Endometrial microvascular endothelial cells (primary cell): ENCODE measurements around the gene KCNJ1. TPM values are rescaled to one million over a fixed set of nuclear protein-coding genes. Genes with fewer than 3 reads are reported as not detected.

ENCODE experiments used
- in situ Hi-C: cut with HindIII; loops from 2 replicates; pipeline ENCODE4 v1.10.0; 2017; ENCODE audit warnings: low sequenced_read_pairs, low pct_unique_long_range_greater_than_20kb; ENCODE audit errors: inconsistent ontology term
- total RNA-seq: library from RNA; depleted of rRNA; stranded (reverse); fragments of >200 nt; gene quantifications from one replicate; pipeline ENCODE4 v1.2.3, GENCODE V29; 2015; ENCODE audit errors: inconsistent ontology term

The KCNJ1 gene
- total RNA-seq, 1 donor from 2014 or later: not detected

- in situ Hi-C loops: loop anchor here (5.0 to 25.0 kb wide), 3 partner anchors 129 to 674 kb away; no protein-coding TSS in a partner anchor
These were observed 31.2 kb downstream of the KCNJ1 start for GRCh38 chr11:128835741-128836430.

DNA sequence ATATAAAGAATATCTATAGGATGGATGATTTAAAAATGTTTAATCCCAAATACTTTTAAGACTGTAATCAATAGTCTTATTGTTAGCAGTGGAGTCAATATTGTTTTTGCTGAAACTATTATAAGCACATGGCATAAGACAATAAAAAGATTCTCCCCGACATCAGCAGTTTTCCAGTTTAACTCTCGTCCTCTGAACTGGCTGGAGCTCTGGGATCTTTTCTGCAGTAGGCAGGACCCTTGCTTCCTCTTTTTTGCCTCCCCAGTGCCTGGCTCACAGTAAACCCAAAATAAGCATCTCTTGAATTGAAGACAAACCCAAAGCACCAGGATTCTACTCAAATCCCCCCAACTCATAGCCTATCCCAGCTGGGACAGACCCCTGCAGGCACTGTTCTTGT is 32.9 kb downstream of the KCNJ1 start:
- in situ Hi-C loops: loop anchor here (25.0 kb wide), 2 partner anchors 322 to 672 kb away; no protein-coding TSS in a partner anchor

- in situ Hi-C loops: loop anchor here (25.0 kb wide), 2 partner anchors 320 to 670 kb away; no protein-coding TSS in a partner anchor
These were observed 35.0 kb downstream of the KCNJ1 start for GRCh38 chr11:128832121-128832497.

DNA sequence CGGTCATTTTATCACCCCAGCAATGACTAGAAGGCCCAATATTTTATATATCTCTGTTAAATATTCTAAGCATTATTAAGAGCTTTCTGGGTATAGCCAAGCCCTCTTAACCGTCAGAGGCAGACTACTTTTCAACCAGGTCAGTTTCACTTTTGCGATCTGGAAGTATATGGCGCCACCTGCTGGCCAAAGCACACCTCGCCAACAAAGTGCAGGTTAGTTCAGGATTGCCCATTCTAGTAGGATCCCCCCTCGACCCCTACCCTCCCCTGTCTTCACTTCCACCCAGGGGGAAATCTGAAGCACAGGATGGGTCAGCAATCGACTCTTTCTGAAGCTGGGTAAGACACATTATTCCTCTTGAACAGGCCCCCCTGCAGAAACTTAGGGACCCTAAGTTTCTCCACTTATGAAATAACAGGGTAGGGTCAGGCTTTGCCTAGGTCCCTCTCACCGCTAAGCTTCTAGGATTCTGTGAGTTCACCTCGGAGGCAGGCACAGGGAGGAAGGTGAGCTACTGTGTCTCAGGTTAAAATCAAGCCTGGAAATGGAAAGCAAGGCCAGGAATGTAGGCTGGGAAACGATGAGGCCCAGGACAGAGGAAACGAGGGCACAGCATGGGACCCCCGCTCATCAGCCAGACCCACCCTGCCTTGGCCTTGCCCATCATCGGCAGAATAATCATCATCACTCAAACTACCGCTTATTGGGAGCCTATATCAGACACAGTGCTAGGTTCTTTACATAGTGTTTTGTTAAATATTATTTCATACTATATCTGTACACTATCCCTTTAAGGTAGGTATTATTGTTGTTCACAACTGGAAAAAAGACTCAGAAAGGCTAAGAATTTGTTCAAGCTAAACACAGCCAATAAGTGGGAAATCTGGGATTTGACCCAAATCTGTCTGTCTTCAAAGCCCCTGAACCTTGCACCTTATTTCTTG is 35.6 kb downstream of the KCNJ1 start:
- in situ Hi-C loops: loop anchor here (25.0 kb wide), 2 partner anchors 319 to 669 kb away; no protein-coding TSS in a partner anchor

DNA sequence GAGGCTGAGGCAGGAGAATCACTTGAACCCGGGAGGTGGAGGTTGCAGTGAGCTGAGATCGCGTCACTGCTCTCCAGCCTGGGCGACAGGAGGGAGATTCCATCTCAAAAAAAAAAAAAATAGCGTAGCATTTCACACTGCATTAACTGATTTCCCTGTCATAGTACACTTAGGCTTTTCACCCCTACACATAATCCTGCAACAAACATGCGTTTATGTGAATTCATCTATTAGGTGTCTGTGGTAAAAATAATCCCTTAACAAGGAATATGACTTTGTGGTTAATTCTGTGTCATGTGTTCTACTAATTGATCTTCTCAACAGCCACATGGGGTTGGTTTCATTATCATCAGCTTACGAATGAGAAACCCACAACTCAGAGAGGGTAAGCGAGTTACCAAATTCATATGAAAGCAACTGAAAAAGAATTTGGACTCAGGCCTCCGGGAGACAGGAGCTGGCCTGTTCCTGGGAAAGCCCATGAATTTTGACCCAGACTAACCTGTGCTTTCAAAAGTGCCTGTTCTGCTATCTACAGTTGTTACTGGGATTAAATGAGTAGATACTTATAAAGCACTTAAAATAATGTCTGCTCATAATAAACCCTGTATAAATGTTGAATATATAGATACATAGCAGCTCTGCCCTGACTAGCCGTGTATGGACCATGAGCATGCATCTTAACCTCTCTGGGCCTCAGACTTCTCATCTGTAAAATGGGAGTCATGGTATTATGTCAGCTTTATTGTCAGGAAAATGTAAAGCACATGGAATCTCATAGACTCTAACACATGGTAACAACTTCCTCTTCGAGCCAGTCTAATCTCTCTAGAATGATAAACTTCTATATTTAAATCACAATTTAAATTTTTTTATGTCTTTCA is 36.6 kb downstream of the KCNJ1 start:
- in situ Hi-C loops: loop anchor here (25.0 kb wide), 2 partner anchors 318 to 668 kb away; no protein-coding TSS in a partner anchor

- in situ Hi-C loops: loop anchor here (25.0 kb wide), 2 partner anchors 316 to 666 kb away; no protein-coding TSS in a partner anchor
These were observed 38.7 kb downstream of the KCNJ1 start for GRCh38 chr11:128828350-128828749.

GRCh38 chr11:128827191-128827893 is 39.8 kb downstream of the KCNJ1 start:
- in situ Hi-C loops: loop anchor here (25.0 kb wide), 2 partner anchors 315 to 665 kb away; no protein-coding TSS in a partner anchor

GRCh38 chr11:128825050-128825784 is 41.9 kb downstream of the KCNJ1 start:
- in situ Hi-C loops: loop anchor here (25.0 kb wide), 2 partner anchors 313 to 663 kb away; no protein-coding TSS in a partner anchor

- in situ Hi-C loops: loop anchor here (25.0 kb wide), 2 partner anchors 312 to 662 kb away; no protein-coding TSS in a partner anchor
These were observed 42.7 kb downstream of the KCNJ1 start for GRCh38 chr11:128824191-128825049.

GRCh38 chr11:128823753-128824152 is 43.3 kb downstream of the KCNJ1 start:
- in situ Hi-C loops: no loop called here

GRCh38 chr11:128822130-128822529 is 45.0 kb downstream of the KCNJ1 start:
- in situ Hi-C loops: no loop called here

- in situ Hi-C loops: no loop called here
These were observed 45.5 kb downstream of the KCNJ1 start for GRCh38 chr11:128821556-128821955.

GRCh38 chr11:128819198-128819597 is 47.9 kb downstream of the KCNJ1 start:
- in situ Hi-C loops: no loop called here

- in situ Hi-C loops: no loop called here
These were observed 52.0 kb downstream of the KCNJ1 start for GRCh38 chr11:128814856-128815705.

DNA sequence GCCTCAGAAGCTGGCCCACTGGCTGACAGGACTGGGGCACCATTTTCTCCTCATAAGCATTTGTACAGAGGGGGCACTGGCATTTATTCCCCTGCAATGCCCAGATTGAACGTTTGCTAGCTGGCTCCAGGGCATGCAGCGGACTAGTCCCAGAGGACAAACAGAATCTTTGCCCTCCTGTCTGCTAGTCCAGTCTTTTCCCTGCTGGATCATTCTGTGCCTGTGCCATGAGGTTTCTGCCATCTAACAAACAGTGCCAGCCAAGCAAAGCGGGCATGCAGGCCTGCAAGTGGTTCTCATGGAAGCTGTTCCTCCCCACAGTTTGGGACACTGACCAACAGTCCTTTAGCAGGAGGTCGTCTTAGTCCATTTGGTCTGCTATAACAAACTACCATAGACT is 53.4 kb downstream of the KCNJ1 start:
- in situ Hi-C loops: no loop called here
